Stimulated activated CD4-positive, alpha-beta T cell treated with anti-CD3 and anti-CD28 coated beads, Interleukin-12 subunit alpha, Interleukin-12 subunit beta, amount 100 ng/mL, for 48 hours (primary cell): Measurements from ENCODE around the gene PHAX.
"Not testable (repeated sequence)": the region's sequence is repeated elsewhere in the genome, so short reads cannot be mapped to it uniquely, and the experiment has no call there.

Source experiments
- DNase-seq, 3 donors: peaks; one replicate each; pipeline ENCODE4 v3.0.0-alpha.2; 2020; ENCODE audit warnings: low read depth in 2 of 3, low spot score in 1 of 3

The PHAX gene

DNA sequence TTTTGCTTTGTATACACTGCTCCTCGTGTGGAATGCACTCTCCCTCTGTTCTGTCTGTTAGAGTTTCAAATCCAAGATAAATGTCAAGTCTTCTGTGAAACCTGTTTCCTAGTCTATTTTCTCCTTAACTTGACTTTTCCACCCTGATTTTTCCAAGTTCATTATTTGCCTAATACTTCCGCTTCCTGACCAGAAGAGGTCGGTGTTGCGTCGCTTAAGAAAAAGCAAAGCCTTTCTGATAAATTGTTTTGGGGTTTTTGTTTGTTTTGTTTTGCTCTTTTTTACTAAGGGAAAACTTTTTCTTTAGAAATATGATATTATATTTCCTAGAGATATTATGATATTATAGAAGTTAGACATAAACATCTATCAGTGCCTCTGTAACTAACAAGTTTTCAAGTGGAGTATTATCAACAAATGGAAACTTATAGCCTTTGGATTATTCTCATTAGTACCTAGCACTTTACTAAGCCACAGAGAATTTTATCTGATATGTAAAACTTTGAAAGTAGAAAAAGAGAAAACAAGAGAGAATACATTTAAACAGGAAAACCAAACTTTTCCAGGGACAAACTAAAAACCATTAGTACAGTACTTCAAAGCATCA, 55.8 kb downstream of the PHAX start:
- DNase-seq = peak in 1 of 3 donors; percentile 10

- no peak for DNase-seq
Measured at GRCh38 chr5:126658561-126658960, 57.8 kb downstream of the PHAX start.

DNA sequence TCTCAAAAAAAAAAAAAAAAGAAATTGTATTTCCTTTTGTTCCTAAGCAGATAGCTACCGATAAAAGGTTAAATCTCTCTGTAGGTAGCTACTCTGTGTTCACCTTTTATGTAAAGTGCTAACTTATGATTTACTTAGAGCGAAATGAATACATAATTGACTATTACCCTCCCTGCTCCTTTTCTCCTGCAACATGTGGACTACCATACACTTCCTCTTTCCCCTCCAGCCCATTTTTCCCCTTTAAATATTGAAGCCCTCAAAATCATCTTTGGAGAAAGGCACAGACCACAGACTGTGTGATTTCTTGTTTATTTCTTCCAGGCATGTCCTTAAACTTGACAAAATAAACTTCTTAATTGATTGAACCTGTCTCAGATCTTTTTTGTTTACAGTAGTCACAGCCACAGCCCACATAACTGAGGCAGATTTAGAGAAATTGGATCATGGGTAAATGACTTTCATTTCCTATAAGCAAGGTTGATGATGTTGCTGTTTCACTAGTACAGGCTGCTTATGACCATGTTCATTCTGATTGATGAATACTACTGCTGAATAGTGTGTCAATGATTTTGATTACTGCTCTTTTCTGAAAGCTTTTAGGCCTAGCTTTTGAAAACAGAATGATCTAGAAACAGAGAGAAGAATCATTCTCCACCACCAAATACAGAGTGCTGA, 59.2 kb downstream of the PHAX start:
- DNase-seq = no peak

- DNase-seq = no peak
Measured at GRCh38 chr5:126664586-126664985, 63.8 kb downstream of the PHAX start.

DNA sequence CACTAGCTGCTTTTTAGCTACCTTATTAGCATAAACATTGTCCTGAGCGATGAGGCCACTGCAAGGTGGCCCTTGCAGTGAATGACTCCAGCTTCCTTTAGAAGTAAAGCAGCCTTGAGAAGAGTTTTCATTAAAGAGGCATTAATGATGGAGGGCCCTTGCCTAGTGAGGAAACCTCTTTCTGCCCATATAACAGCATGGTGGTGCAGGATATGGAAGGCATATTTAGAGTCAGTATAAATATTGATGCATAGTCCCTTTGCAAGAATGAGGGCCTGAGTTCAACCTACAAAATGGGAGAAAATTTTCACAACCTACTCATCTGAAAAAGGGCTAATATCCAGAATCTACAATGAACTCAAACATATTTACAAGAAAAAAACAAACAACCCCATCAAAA, 69.4 kb downstream of the PHAX start:
- not testable (repeated sequence) for DNase-seq

- not testable (repeated sequence) for DNase-seq
Measured at GRCh38 chr5:126671681-126672080, 70.9 kb downstream of the PHAX start.

DNA sequence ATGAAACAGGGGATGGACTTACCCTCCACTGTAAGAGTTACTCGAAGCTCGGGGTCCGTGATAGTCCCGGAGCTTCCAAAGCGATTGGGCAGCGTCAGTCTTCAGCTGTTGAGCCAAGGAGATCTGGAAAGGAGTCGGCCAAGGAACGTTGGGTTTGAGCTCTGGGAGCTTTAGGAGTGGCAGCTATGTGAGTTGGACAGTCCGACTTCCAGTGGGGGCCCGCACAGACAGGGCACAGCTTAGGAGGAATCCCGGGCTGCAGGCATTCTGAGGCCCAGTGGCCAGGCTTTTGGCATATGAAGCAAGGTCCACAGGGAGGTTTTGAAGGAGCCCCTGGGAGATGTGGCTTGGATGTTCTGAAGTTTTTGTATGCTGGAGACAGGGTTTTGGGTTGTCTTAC, 72.7 kb downstream of the PHAX start:
- no peak for DNase-seq

- DNase-seq = no peak
Measured at GRCh38 chr5:126674145-126674544, 73.4 kb downstream of the PHAX start.

DNA sequence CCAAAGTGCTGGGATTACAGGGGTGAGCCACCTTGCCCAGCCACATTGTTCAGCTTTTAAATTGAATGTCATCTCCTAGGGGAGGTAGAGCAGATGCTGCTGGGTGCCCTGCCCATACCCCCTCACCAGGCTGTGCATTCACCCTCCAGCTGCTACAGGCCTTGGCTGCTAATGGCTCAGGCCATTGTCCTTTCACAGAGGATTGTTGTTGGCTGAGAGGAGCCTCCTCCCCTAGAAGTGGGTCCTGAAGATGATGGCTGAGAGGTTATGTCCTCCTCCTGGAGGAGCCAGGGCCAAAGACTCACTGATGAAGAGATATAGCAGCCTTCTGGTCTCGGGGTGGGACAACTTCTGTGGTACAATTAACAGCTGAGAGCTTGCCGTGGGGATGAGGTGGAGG, 74.6 kb downstream of the PHAX start:
- no peak for DNase-seq

- DNase-seq = peak; percentile 27 to 76 (median 41)
Measured at GRCh38 chr5:126676195-126676624, 75.5 kb downstream of the PHAX start.
